IPS DF 4.7 (cell line): ENCODE results near the gene TNFRSF6B.

Experiments used
- DNase-seq: peaks from one replicate; pipeline ENCODE4 v3.0.0-alpha.2; 2013; ENCODE audit warnings: low spot score; ENCODE audit errors: extremely low read depth

The TNFRSF6B gene

GRCh38 chr20:63682384-63683139 lies 13.9 kb upstream of the TNFRSF6B start:
- no peak for DNase-seq

DNA sequence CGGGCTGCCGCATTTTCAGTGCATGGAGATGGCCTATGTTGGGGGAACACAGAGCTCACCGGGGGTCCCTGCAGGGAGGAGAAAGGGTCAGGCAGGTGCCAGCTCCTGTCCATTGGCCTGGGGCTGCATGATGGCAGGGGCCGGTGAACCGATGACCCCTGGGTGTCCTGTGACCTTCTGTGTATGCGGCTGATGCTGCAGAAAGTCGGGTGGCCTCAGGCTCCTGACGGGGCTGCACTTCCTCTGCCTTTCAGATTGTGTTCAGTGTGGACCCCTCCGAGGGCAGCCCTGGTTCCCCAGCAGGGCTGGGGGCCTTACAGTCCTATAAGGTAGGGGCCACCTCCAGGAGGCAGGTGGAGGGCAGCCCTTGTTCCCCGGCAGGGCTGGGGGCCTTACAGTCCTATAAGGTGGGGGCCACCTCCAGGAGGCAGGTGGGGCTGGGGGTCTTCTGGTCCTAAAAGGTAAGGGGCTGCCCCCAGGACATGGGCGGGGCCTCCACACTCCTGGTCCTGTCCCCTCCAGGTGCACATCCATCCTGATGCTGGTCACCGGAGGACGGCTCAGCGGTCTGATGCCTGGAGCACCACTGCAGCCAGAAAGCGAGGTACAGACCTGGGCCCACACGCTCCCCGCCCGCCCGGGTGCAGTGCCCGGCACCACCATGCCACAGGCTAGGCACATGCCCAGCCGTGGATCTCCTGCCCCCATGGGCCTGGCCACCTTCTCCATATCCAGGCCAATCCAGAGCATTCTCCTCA lies 11.0 kb upstream of the TNFRSF6B start:
- DNase-seq: no peak

GRCh38 chr20:63686094-63686491 lies 10.4 kb upstream of the TNFRSF6B start:
- no peak for DNase-seq

DNA sequence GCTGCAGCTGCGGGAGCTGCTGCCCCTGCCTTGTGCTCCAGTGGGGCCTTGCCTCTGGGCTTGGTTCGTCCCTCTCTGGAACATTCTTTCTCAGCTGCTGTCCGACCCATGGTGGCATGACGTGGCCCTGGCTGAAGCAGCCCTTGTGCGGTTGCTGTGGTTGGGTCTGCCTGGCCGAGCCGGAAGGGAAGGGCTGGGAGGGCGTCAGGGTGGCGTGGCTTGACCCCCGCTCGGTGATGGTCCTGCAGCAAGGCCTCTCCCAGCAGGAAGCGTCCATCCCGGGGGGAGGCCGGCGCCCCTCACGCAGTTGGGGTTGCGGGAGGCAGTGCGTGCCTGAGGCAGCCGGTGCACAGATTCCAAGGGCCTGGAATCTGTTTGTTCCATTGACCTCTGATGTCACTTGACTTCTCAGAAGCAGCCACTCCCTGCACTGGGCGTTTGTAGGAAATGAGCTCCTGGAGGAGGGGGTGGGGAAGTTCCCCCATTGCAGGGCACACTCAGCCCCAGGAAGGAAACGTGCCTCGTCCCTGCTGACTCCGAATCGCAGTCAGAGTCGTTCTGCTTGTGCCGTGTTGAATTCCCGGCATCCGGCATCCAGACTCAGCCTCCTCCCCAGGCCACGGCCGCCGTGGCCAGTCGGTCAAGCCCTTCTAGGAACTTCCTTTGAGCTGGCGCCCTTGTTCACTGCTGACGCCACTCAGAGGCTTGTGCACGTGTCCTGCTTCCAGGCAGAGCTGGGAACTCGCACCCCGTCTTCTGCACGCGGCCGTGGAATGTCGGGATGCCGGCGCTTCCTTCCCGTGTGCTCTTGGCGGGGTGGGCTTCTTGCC lies 9.7 kb upstream of the TNFRSF6B start:
- DNase-seq: no peak

DNA sequence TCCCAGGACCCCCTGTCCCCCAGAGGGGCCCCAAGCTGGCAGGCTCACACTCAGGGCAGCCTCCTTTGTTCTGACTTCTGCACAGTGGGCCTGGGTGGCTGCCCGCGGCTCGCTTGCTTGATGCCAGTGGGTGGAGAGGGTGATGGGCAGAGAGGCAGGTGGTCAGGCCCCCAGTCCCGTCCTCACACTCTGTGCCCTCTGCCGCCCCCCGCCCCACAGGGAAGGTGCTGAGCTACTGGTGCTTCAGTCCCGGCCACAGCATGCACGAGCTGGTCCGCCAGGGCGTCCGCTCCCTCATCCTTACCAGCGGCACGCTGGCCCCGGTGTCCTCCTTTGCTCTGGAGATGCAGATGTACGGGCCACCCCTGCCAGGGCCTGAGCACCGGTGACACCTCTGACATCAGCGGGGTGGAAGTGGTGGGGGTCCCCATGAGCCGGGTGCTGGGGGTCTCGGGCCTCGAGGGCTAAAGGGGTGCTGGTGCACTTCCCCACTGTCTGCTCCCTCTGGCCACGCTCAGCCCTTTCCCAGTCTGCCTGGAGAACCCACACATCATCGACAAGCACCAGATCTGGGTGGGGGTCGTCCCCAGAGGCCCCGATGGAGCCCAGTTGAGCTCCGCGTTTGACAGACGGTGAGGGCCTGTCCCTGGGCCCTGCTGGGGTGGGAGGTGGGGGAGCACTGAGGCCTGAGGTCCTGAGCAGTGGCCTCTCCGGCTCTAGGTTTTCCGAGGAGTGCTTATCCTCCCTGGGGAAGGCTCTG lies 8.9 kb upstream of the TNFRSF6B start:
- DNase-seq: no peak

GRCh38 chr20:63688228-63689045 lies 8.0 kb upstream of the TNFRSF6B start:
- no peak for DNase-seq

- DNase-seq: no peak
These were observed 7.1 kb upstream of the TNFRSF6B start for GRCh38 chr20:63689046-63690002.

GRCh38 chr20:63690003-63690897 lies 6.2 kb upstream of the TNFRSF6B start:
- no peak for DNase-seq

- no peak for DNase-seq
These were observed 5.3 kb upstream of the TNFRSF6B start for GRCh38 chr20:63690898-63691710.

DNA sequence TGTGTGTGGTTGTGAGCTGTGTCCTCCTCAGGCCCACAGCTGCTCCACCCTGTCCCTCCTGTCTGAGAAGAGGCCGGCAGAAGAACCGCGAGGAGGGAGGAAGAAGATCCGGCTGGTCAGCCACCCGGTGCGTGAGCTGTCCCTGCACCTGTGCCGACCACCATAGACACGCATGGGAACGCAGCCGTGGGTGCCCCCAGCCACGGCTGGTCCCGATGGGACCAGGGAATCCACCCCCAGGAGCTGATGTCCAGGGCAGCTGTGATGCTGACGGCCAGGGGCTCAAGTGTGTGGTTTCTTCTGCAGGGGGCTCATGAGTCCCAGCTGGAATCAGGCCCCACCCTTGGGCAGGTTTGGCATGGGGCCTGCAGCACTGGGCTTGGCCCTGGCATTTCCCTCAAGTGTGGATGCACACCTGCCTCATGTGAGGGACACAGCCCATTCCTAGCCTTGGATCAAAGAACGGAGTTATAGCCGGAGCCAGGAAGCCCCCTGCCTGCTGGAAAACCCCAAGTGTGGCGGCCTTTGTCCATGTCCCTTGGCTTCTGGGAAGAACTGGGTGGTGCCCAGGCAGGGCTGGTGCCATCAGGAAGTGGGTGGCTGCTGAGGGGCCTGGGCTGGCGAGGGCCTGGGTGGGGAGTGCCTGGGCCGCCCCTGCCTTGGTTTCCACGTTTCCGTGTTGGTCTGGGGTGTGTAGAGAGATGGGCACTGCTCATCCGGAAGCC lies 4.6 kb upstream of the TNFRSF6B start:
- no peak for DNase-seq

DNA sequence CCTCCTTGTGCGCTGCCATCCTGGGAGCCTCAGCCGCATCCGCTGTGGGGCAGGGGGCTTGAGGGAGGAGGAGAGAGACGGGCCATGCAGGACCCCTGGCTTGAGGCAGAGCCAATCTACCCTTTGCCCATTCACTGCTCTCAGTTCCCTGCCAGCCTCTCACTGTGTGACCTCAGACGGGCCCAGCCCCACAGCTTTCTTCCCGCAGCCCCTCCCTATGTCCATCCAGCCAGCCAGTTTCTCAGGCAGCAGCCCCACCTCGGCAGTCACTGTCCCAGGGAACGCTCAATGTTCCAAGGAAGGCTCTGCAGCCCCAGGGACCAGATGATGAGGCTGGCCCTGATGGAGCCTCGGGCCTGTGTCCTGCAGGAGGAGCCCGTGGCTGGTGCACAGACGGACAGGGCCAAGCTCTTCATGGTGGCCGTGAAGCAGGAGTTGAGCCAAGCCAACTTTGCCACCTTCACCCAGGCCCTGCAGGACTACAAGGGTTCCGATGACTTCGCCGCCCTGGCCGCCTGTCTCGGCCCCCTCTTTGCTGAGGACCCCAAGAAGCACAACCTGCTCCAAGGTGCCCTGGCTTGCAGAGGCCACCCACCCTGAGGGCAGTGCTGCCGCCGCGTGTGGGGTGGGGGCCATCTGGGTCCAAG lies 3.9 kb upstream of the TNFRSF6B start:
- DNase-seq: no peak

DNA sequence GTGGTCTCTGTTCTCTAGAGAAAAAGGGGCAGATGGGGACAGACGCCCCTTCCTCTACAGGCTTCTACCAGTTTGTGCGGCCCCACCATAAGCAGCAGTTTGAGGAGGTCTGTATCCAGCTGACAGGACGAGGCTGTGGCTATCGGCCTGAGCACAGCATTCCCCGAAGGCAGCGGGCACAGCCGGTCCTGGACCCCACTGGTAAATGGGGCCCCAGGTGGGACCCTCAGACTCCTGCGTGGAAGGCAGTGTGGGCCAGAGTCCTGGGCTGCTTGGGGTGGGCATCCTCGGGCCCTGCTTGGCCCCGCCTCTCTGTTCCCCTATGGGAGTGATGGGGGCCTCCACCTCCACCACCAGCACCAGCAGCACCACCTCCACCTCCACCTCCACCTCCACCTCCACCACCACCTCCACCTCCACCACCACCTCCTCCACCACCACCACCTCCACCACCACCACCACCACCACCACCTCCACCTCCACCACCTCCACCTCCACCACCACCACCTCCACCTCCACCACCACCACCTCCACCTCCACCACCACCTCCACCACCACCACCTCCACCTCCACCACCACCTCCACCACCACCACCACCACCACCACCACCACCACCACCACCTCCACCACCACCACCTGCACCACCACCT lies 3.2 kb upstream of the TNFRSF6B start:
- DNase-seq: no peak

DNA sequence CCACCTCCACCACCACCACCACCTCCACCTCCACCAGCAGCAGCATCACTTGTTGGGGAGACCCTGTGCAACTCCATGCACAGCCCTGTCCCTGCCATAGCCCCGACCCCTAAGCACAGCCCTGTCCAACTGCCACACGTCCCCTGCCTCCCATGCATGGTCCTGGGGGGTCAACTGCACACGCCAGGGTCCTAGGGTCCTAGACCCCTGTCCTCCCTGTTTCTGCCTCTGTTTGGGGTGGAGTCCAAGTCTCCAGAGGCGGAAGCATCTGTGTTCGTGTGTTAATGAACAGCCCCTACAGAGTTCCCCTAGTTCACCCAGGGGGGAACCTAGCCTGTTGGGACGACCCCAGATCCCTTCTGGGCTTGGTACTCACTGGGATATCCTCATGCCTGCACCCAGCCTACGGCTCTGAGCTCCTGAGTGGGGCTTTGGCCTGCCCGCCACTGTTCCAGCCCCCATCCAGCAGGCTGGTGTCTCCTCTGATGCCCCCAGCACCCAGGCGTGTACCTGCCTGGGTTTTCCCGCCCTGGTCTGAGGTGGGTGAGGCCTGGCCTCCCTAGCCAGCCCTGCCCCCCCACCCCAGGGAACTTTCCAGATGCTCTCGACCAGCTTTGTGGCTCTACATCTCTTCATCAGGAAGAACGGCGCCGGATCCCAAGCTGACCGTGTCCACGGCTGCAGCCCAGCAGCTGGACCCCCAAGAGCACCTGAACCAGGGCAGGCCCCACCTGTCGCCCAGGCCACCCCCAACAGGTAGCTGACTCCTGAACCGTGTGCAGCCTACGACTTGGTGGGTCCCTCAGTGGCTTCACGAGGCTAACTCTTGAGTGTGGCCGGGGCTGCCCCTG lies 2.5 kb upstream of the TNFRSF6B start:
- no peak for DNase-seq

GRCh38 chr20:63694584-63695423 lies 1.6 kb upstream of the TNFRSF6B start:
- DNase-seq: no peak
